Calu3 (cell line): ENCODE results near the gene MAN2A1. TPM values are rescaled to one million over a fixed set of nuclear protein-coding genes. Genes with fewer than 3 reads are reported as not detected.

ENCODE experiments used
- BruUV-seq: library from RNA; stranded (reverse); fragments of 400-500 nt; replicated peaks from 2 replicates; lab custom pipeline; 2021; lab: Mats Ljungman, UMichigan
- CTCF ChIA-PET: fragments of 300-600 bp; sonication (Branson Sonifier 250); formaldehyde crosslinking; loops from one replicate; lab custom pipeline; 2022; ENCODE audit warnings: antibody characterized with exemption; lab: Charles Lee
- DNase-seq: peaks from one replicate; pipeline ENCODE4 v3.0.0; 2022
- H3K27ac Mint-ChIP-seq: one replicate; pipeline ENCODE4 v1.8.0; 2022; ENCODE audit warnings: mixed read lengths; ENCODE audit not compliant: unreplicated experiment
- H3K27me3 Mint-ChIP-seq: one replicate; pipeline ENCODE4 v1.8.0; 2022; ENCODE audit warnings: mixed read lengths; ENCODE audit not compliant: unreplicated experiment
- H3K36me3 Mint-ChIP-seq: one replicate; pipeline ENCODE4 v1.8.0; 2022; ENCODE audit warnings: mild to moderate bottlenecking, moderate library complexity, mixed read lengths; ENCODE audit not compliant: insufficient read depth, unreplicated experiment
- H3K4me1 Mint-ChIP-seq: one replicate; pipeline ENCODE4 v1.8.0; 2022; ENCODE audit warnings: mild to moderate bottlenecking, low read depth, mixed read lengths; ENCODE audit not compliant: unreplicated experiment
- H3K4me3 Mint-ChIP-seq: one replicate; pipeline ENCODE4 v1.8.0; 2022; ENCODE audit warnings: mild to moderate bottlenecking, low read depth, moderate library complexity, mixed read lengths; ENCODE audit not compliant: unreplicated experiment
- H3K9me3 Mint-ChIP-seq: one replicate; pipeline ENCODE4 v1.8.0; 2022; ENCODE audit warnings: low read depth, mixed read lengths; ENCODE audit not compliant: unreplicated experiment
- CTCF ChIP-seq: fragments of 200-600 bp; IDR thresholded peaks from one replicate; pipeline ENCODE4 v1.8.0; 2022; ENCODE audit warnings: antibody characterized with exemption; ENCODE audit not compliant: unreplicated experiment
- intact Hi-C: fragments of 100-400 bp; cut with micrococcal nuclease; formaldehyde crosslinking; loops from one replicate; pipeline ENCODE4 v1.10.0; 2022; ENCODE audit not compliant: unreplicated experiment
- total RNA-seq: library from RNA; stranded (reverse); gene quantifications from 2 replicates; pipeline ENCODE4 v1.2.3, GENCODE V29; 2022

Gene MAN2A1
- total RNA-seq, 1 experiment from 2014 or later: 76.3 TPM

- intact Hi-C loops: no loop called here
- no peak for DNase-seq
- H3K4me3 Mint-ChIP-seq: no peak overlapping the region
- no peaks in the 10 kb centered on the region for H3K4me1 Mint-ChIP-seq
- BruUV-seq: no TSS peak
- no peaks in the 10 kb centered on the region for H3K9me3 Mint-ChIP-seq
- no peak overlapping the region for H3K27ac Mint-ChIP-seq
- CTCF ChIA-PET: interaction anchor here (0.7 kb wide), 2 partner anchors 104 to 413 kb away, joined by 3 to 5 read pairs; no protein-coding TSS in a partner anchor
- no peaks in the 10 kb centered on the region for H3K27me3 Mint-ChIP-seq
- no peak for TF ChIP-seq CTCF
- no peaks in the 10 kb centered on the region for H3K36me3 Mint-ChIP-seq
These were observed 44.0 kb upstream of the MAN2A1 start for GRCh38 chr5:109645707-109646192.

DNA sequence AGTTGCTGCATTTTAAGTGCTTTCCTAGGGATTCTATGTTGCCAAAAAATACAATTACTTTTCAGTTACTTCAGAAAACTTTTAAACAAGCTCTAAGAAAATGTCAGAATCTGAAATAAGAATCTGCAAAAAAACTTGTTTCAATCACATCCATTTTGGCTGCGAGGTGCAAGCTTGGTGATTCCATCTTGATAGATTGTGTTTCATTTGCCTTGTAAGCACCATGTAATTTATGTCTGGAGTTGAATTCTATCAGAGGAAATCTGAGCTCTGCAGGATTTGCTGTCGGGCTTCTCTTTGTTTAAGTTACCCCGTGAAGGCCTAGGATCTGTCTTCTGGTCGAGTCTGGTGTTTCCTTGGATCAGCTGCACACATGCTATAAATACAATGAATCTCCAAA lies 40.4 kb upstream of the MAN2A1 start:
- Mint-ChIP-seq H3K4me1 (no peaks in the 10 kb centered on the region), H3K9me3 (no peaks in the 10 kb centered on the region), H3K36me3 (no peaks in the 10 kb centered on the region), H3K27me3 (no peaks in the 10 kb centered on the region), H3K27ac (no peak overlapping the region), H3K4me3 (no peak overlapping the region)
- no TSS peak for BruUV-seq
- intact Hi-C loops: no loop called here
- CTCF ChIA-PET: no interaction called here
- TF ChIP-seq CTCF: no peak
- no peak for DNase-seq

DNA sequence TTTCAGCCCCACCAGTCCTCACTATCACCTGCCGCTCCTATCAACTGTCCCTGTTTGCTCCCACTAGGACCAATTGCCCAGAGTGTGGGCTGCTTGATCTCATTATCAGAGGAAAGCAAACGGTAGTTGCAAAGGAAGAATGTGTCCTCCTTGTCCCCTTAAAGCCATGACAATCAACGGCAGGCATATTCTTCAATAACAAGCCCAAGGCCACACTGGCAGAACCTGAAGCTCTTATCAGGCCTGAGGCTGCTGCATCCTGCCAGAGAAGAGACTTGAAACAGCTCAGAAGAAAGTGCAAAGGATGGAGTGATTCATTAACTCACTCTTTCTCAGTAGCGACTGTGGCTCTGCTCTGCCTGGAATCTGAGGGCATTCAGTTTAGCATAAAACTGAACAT lies 39.2 kb upstream of the MAN2A1 start:
- Mint-ChIP-seq H3K4me3 (no peak overlapping the region), H3K9me3 (no peaks in the 10 kb centered on the region), H3K27me3 (no peaks in the 10 kb centered on the region), H3K36me3 (no peaks in the 10 kb centered on the region), H3K4me1 (no peaks in the 10 kb centered on the region), H3K27ac (no peak overlapping the region)
- intact Hi-C loops: no loop called here
- no peak for TF ChIP-seq CTCF
- CTCF ChIA-PET: no interaction called here
- no TSS peak for BruUV-seq
- DNase-seq: no peak

GRCh38 chr5:109652096-109652495 lies 37.6 kb upstream of the MAN2A1 start:
- Mint-ChIP-seq H3K27me3 (no peaks in the 10 kb centered on the region), H3K27ac (no peak overlapping the region), H3K4me1 (no peaks in the 10 kb centered on the region), H3K4me3 (no peak overlapping the region), H3K36me3 (no peaks in the 10 kb centered on the region), H3K9me3 (no peaks in the 10 kb centered on the region)
- CTCF ChIA-PET: no interaction called here
- BruUV-seq: no TSS peak
- intact Hi-C loops: no loop called here
- DNase-seq: no peak
- TF ChIP-seq CTCF: no peak
